ENCODE results near the gene FITM1.

DNA sequence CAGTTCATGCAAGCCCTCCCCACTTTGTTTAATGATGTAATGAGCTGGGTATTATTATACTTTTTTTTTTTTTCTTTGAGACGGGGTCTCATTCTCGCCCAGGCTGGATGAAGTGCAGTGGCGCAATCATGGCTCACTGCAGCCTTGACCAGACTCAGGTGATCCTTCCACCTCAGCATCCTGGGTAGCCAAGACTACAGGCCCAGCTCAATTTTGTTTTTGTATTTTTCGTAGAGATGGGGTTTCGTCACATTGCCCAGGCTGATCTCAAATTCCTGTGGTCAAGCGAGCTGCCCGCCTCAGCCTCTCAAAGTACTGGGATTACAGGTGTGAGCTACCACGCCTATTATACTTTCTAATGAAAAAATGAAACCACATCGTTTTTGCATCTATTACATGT lies 20.4 kb upstream of the FITM1 start:
- TF ChIP-seq FOXA1 (IDR thresholded peaks at IDR 0.05) (no peak), ELF4 (IDR thresholded peaks at IDR 0.05) (no peak), TARDBP (IDR thresholded peaks at IDR 0.05) (no peak), BHLHE40 (IDR thresholded peaks at IDR 0.05; ENCODE audit: borderline replicate concordance) (no peak), FOXM1 (IDR thresholded peaks at IDR 0.05; ENCODE audit: borderline replicate concordance) (no peak), FOXK2 (IDR thresholded peaks at IDR 0.05) (no peak), HDGF (IDR thresholded peaks at IDR 0.05; ENCODE audit: borderline replicate concordance) (no peak), SUZ12 (IDR thresholded peaks at IDR 0.05) (no peak), ZNF384 (IDR thresholded peaks at IDR 0.05) (no peak), SP1 (IDR thresholded peaks at IDR 0.05) (no peak)
- TF ChIP-seq, protein P1, sequence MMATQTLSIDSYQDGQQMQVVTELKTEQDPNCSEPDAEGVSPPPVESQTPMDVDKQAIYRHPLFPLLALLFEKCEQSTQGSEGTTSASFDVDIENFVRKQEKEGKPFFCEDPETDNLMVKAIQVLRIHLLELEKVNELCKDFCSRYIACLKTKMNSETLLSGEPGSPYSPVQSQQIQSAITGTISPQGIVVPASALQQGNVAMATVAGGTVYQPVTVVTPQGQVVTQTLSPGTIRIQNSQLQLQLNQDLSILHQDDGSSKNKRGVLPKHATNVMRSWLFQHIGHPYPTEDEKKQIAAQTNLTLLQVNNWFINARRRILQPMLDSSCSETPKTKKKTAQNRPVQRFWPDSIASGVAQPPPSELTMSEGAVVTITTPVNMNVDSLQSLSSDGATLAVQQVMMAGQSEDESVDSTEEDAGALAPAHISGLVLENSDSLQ (IDR thresholded peaks at IDR 0.05) = no peak
